Activated CD8-positive, alpha-beta memory T cell treated with anti-CD3 and anti-CD28 coated beads, Interleukin-2, amount 50 U/mL, for 24 hours (primary cell): ENCODE measurements around the gene CAMK2B.
"Not testable (repeated sequence)": the region's sequence is repeated elsewhere in the genome, so short reads cannot be mapped to it uniquely, and the experiment has no call there.

Experiments
- DNase-seq: peaks from one replicate; pipeline ENCODE4 v3.0.0-alpha.2; 2020; ENCODE audit errors: extremely low read depth

The CAMK2B gene

DNA sequence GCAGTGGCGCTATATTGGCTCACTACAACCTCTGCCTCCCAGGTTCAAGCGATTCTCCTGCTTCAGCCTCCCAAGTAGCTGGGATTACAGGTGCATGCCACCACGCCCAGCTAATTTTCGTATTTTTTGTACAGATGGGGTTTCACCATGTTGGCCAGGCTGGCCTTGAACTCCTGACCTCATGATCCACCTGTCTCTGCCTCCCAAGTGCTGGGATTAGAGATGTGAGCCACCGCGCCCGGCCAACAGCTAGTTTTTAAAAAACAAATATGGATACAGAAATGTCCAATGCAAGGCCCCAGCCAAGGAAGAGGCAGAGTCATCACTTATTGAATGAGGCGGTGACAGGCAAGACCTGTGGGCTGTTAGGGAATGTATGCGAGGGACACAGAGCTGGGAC, 153.5 kb downstream of the CAMK2B start:
- DNase-seq: not testable (repeated sequence)

DNA sequence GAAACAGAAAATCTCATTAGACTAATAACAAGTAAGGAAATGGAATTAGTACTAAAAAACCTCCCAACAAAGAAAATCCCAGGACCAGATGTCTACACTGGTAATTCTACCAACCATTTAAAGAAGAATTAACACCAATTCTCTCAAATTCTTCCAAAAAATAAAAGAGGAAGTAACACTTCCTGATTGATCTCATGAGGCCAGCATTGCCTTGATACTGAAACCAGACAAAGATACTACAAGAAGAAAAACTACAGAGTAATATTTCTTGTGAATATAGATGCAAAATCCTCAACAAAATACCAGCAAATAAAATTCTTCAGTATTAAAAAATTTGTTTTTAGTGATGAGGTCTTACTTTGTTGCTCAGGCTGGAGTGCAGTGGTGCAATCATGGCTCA, 157.5 kb downstream of the CAMK2B start:
- DNase-seq: no peak
